Stimulated activated CD8-positive, alpha-beta memory T cell treated with anti-CD3 and anti-CD28 coated beads, Interleukin-4, amount 100 ng/mL, for 4 hours (primary cell): ENCODE results near the gene GALNS.

Source experiments
- DNase-seq, 2 donors: peaks; one replicate each; pipeline ENCODE4 v3.0.0-alpha.2; 2020; ENCODE audit warnings: low read depth in 2 of 2, low spot score in 1 of 2

The GALNS gene

DNA sequence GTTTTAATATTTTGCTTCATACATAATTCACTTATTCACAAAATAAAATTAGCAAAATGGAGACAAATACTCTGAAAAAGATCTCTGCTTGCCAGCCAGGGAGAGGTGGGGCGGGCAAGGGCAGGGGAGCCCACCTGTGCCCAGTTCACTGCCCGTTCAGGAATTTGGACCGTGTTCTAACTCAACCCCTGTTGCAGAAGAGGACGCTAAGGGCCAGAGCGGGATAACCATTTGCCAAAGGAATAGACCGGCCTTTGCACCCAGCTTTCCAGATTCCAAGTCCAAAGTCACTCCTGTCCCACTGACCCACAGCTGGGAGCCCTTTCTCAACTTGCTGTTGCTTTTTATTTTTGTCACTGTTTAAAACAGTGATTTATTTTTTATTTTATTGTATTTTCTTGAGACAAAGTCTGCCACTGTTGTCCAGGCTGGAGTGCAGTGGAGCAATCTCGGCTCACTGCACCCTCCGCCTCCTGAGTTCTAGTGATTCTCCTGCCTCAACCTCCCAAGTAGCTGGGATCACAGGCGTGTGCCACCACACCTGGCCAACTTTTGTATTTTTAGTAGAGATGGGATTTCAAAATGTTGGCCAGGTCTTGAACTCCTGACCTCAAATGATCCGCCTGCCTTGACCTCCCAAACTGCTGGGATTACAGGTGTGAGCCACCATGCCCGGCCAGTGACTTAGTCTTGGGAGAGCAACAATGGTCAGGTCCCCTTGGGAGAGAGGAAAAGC, 69.0 kb downstream of the GALNS start:
- DNase-seq = no peak

DNA sequence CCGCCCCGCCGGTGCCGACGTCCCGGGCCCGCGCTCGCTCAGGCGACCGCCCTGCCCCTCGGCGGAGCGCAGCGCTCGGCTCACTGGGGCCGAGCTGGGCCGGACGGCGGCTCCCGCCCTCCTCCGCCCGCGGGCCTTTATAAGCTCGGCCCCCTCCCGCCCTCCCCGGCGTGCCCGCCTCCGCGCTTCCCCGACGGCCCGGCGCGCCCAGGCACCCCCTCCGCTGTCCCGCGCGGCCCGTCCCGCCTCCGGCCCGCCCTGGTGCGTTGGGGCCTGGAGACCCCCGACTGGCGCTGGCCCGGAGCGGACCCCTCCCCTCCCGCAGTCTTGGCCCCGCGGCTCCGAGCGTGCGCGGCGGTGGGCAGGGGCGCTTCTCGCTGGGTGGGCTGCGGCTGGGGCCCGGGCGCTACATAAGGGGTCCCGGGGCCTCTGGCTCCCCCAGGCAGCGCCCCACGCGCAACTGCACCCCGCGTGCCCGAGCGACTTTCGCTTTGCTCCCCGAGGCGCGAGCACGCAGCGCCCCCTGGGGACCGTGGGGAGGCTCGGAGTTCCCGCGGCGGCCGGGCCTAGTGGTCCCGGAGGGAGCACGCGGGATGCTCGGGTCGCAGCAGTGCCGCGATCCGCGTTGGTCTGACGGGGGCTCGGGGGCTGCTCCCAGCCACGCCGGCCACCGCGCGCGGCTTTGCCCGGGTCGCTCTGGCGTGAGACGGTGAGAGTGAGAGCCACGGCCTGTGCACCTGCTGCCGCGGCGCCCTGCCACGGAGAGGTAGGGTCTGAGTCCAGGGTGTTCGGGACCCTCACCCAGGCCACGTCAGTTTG, 71.4 kb downstream of the GALNS start, which contains the start of gene PIEZO1:
Gene PIEZO1, minus strand, starts transcription at position 115 of the 819 bp plus-strand sequence. CDS start 256 bp downstream, outside the sequence.
- DNase-seq = peak; percentile 69 to 74

DNA sequence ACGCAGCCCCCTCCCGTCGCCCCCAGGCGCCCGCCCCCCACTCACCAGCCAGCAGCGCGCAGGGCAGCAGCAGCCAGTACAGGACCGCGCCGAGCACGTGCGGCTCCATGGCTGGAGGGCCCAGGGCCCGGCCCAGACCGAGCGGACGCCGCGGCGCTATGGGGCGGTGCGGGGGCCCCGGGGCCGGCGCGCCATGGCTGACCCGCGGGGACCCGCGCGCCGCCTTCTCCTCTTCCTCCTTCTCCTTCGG, 72.0 kb downstream of the GALNS start:
- no peak for DNase-seq

DNA sequence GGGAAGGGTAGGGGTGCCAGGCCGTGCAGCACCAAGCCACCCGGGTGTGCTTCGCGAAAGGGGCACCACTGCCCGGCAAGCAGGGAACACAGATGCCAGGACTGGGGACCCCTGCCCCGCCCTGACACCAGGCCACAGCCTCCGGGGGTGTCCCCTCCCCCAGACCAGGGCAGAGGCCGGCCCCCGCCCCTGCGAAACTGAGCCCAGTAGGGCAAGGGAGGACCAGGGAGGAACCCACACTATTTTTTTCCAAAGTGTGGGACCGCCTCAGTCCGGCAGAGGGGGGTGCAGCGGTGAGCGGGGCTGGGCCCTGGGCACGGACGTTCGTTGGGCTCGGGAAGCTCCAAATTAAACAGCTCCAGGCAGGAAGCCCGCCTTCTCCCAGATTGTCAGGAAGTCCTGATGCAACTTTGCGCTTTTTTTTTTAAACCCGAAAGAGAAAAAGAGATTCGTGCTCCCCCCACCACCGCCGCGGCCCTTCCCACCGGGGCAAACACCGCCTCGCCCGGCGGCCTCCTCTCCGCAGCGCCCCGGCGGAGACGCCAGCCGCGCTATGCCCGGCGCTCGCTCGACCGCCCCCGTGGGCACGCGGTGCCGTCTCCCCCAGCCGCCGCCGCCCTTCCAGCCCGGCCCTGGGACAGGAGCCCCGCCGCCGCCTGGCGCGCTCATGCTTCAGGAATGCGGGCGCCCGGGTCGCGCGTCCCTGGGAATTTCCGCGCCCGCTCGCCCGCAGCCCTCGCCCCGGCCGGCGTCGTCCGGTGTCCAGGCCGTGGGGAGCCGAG, 72.5 kb downstream of the GALNS start:
- DNase-seq = no peak

DNA sequence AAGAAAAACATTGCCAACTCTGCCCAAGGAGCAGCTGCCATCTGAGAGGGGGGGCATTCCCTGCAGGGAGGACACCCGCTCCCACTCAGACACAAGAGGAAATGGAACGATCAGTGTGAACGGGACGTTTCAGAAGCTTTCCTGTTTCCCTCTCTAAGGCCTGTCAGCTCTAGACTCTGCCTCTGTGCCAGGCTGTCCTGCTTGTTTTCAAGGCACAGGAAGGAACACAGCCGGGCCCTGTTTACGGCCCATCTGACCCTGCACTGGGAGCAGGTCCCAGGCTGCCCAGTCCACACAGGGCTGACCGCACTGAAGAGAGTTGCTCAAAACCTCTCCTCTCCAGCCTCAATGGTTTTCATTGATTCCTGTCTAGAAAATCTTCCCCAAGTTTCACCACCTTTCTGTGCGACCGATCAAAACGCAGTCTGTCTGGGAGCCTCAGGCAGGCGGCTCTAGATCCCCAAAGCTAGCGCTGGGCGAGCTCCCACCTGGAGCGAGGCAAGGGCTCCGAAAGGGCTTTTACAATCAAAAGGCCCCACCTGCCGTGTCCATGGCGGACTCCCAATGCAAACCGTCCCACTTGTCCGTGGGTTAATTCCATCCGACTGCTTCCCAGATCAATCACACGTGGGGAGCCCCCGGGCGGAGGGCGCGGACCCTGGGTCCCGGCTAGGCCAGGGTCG, 73.2 kb downstream of the GALNS start:
- DNase-seq = no peak

DNA sequence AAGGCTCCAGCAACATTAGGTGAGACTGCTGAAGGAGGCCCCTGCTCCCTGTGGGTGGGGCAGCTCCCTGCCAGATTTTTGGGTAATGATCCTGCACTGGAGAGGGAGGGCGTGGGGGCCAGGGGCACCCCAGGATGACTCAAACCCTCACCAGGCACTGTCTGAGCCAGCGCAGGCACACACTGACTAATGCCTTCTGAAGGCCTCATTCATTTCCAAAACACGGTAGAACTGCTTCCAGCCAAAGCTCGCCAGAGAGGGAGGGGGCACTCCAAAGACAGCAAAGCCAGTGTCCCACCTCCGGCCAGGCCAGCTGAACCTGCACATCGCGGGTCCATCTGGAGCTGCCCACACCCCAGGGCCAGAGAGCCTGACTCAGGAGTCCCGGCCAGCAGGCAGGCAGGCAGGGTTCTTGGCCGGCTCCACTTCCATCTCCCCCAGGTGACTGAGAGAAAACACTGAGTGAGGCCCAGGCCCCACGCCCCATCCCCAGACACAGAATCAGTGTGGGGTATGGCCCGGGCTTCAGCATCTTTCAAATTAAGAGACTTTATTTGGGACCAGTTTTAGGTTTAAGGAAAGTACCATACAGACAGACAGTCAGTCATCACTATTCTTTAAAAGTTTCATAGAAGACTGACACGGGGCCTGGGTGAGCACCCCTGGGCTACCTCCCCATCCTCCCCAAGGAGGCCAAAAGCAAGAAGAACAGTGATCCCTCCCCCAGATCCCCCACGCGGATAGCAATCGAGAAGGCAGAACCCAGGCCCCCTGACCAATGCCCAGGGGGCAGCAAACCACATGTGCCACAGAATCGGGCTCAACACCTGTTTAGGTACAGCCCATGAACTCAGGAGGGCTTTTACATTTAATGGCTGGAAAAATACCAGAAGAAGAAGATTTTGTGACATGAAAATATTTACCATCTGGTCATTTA, 74.0 kb downstream of the GALNS start:
- DNase-seq = peak; percentile 47 to 50

DNA sequence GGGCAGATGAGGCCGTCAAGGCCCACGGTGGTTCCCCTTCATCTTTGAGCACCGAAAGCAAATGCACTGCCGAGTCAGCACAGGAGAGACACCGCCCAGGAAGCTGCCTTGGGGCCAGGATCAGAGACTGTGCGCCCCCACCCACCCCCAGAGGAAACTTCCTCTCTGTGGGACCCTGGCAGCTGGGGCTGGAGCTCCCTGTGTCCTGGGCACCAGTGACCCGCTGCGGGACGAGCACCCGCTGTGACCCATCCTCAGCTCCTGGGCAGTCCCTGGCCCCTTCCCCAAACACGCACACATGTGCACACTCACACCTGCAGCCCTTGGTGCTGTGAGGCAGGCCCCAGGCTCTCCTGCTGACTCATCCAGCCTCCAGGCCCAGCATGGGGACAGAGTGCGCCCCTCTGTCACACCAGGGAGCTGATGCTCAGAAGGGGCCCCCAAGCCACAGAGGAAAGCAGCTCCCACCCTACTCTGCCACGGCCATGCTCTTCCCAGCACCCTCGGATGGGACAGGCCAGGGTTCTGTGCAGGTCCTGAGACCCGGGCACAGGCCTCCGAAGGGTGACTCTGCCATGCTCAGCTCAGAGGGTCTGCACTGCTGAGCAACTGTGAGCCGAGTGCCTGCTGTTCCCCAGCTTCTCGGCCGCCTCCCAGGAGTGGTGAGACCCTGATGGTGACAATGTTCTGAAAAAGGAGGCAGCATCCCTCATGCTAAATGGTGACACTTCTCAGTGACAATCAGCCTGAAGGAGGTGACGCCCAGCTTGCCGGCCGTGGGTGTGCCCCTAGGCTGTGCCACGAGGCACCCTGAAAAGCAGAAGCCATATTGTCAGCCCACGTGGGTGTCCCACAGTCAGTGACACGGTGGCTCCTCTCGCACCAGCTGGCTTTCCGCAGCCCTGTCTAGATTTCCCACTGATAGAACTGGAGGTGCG, 75.3 kb downstream of the GALNS start:
- DNase-seq = peak in 1 of 2 donors; percentile 52

DNA sequence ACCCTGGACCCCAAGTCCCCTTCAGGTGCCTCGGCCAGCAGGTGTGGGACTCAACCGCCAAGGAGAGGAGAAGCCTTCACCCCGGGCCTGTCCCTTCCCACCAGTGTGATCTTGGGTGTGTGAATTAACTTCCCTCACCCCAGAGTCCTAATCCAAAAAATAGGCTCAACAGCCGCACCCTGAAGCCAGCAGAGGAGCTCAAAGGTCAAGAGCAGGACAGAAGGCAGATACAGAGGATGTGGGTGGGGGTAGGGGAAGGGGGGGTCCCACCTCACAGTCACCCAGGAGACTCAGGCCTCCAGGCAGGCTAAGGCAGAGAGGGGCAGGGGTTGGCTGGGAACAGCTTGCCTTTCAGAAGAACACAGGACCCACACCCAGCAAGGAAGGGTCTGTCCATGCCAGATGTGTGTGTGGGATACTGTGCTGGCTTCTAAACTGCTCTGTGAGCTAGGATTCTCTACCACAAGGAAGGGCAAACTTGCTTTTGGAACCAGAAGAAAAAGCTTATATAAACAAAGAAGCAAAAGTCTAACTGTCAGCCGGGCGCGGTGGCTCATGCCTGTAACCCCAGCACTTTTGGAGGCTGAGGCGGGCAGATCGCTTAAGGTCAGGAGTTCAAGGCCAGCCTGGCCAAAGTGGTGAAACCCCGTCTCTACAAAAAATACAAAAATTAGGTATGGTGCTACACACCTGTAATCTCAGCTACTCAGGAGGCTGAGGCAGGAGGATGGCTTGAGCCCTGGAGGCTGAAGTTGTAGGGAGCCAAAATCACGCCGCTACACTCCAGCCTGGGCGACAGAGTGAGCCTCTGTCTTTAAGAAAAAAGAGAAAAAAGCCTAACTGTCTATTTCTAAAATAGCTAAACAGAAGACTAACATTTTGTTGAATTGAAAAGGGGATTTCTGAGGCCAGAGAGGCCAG, 76.3 kb downstream of the GALNS start:
- no peak for DNase-seq

DNA sequence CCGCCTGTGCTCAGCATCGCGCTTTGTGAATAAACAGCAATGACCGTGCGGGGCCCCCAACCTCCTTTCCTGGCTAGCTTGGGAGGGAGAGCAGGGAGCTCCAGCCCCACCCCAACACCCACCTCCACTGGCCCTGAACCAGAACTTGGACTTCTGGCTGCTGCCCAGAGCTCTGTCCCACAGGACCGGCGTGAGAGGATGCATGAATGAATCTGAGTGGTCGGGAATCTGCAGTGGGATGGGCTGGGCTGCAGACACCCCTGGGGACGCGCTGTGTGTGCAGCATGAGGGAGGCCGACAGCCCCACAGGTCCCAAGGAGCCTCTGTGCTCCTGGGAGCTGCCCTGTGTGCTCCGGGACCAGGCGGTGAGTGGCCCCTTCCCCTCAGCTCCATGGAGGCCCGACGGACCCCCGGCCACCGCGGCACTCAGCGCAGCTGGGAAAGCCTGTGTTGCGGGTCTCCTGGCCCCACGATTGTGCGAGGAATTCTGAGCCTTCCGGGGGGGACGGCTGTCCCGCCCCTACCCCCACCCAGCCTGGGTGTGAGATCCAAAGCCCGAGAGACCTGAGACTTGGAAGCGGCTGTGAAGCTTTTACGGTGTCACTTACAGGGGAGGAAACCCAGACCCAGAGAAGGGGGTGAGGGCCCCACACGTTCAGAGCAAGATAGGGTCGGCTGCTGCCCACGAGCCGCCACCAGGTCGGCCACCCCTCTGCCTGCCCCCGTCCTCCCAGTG, 77.2 kb downstream of the GALNS start:
- no peak for DNase-seq

DNA sequence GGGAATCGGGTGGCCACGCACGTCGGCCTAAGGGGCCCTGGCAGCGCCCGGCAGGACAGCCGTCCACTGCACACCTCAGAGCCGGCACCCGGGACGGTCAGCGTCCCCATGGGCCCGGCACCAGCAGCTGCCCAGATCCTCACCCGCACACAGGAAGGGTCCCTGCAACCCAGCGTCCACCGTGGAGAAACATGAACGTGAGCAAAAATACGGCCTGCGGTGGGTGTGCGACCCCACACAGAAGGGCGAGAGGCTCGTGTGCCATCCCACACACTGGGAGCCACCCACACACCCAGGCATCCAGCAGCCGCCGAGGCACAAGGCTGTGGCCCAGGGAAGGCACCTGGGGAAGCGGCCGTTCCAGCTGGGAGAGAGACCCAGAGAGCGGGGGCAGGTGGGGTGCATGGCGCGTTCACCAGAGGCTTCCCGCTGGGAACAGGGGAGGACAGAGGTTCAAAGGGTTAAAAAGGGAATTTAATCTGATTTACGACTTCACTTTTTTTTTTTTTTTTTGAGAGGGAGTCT, 78.1 kb downstream of the GALNS start:
- DNase-seq = no peak

DNA sequence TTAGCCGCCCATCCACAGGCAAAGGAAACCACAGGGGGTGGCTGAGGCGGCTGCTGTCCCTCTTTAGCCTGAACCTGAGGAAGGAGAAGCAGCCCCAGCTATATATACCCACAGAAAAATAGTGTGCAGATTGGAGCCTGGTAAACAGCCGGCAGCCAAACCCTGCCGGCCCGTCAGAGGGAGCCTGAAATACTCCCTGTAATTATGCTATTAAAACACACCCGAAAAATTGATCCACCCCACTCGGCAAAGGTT, 78.5 kb downstream of the GALNS start:
- no peak for DNase-seq

DNA sequence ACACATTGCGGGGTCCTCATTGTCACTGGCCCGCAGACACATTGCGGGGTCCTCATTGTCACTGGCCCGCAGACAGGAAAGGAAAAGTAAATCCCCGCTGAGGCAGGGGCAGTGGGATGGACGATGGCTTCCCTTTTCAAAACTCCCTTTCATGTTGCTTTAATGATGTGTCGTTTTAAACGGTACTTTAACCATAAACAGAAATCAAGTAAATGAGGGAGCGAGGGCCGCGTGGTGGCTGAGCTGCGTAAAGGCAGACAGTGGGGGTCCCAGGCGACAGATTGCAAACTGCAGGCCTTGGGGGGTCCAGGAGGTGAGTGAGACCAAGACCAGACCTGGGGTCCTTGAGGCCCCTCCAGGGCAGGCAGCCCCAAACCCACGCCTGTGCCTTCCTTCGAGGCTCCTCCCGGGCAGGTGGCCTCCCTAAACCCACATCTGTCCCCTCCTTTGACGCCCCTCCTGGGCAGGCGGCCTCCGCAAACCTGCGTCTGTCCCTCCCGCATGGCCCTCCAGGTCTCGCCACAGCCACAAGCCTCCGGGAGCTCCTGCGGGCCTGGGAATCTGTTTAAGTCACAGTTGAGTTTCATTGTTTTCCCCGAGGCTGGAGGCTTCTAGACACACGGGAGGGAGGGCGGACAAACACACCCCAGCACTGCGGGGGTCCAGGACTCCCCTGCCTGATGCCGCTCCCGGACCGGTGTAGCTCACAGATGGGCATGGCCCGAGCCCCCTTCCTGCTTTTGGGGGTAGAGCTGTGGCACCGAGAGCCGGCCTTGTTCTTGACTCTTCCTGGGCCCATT, 79.1 kb downstream of the GALNS start:
- DNase-seq = no peak

DNA sequence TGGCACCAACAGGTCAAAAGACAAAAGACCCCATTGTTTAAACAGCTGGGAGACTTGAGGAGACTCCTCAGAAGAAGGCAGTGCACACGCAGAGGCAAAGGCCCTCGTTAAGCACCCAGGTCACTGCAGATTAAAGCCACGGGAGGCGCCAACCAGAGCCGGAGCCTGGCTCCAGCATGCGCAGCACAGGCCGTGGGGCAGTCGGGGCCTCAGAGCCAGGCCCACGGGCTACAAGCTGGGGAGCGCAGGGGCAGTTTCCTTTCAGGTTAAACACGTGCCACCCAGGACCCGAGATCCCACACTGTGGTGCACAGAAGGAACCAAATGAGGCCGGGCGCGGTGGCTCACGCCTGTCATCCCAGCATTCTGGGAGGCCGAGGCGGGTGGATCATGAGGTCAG, 80.9 kb downstream of the GALNS start:
- DNase-seq = no peak

DNA sequence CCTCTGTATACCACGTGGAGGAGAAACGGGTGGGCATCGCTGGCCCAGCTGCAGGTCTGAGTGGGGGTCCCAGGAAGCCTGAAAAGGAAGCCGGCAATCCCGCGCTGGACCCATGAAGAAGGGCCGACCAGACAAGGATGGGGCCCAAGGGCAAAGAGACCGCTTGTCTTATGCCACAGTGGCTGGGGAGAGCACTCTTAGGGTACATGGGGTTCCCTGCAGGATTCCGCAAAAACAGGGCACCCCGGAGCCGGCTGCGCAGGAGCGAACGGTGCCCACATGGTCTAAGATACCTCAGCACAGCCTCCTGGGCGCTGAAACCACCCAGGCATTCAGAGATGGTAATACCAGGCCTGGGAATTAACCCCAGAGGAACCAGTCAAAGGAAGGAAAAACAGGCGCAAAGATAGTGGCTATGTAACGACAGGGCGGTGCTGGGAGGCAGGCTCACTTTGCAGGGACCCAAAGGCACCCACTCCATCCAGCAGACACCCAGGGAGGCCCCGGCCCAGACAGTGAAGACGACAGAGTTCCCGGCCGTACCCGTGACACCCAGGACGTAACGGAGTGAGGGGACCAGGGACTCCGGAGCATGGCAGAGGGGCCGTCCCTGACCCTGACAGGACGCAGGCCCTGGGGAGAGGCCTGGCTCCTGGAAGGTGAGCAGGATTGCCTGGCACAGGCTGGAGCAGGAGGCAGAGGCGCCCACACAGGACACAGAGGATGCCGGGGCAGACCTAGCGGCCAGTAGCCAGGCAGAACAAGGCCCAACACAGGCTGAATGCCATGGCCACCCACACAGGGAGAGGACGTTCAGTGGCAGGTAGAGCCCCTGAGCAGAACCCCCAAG, 82.0 kb downstream of the GALNS start:
- no peak for DNase-seq

DNA sequence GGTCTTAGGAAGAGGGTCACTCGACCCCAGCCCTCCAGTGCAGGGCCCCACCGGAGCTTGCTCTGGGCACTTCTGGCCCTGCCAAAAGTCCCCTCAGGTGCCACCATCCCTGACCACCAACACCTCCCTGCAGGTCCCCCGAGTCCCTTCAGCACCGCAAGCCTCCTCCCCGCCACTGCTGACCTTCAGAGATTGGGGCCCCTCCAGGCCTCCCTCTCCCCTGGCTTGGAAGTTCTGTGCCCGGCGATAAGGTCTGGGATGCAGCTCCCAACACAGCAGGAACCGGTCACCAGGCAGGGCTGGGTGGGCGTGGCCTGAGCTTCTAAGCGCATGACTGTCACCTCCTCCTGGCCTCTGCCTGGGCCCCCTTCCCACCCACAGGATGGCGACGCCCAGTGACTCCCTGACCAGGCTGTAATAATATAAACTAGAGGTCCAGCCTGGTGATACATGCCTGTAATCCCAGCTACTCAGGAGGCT, 82.9 kb downstream of the GALNS start:
- DNase-seq = no peak
